ENCODE data around the gene FUT1. TPM values are rescaled to one million over a fixed set of nuclear protein-coding genes. Genes with fewer than 3 reads are reported as not detected.
A peak's percentile ranks its signal among the peaks of the same experiment; 100 is the strongest.

The FUT1 gene
- total RNA-seq, 1 donor from 2014 or later = 2.9 TPM

GRCh38 chr19:48711106-48711662 lies 41.3 kb downstream of the FUT1 start:
- Histone ChIP-seq H3K4me1 (peaks cover 5% of the 10 kb centered on the region), H2AFZ (replicated peaks) (no peak overlapping the region), H3F3A (ENCODE audit: low read depth) (peaks cover 28% of the 10 kb centered on the region), H3K79me2 (ENCODE audit: low read depth) (no peaks in the 10 kb centered on the region), H3K36me3 (no peaks in the 10 kb centered on the region), H3K27me3 (no peaks in the 10 kb centered on the region), H4K20me1 (ENCODE audit: low read depth) (no peaks in the 10 kb centered on the region), H3K4me3 (no peak overlapping the region), H3K9ac (no peak overlapping the region), H3K9me3 (ENCODE audit: low read depth) (no peaks in the 10 kb centered on the region), H3K4me2 (no peak overlapping the region), H3K27ac (no peak overlapping the region)
- Mint-ChIP-seq H3K4me1 (peaks cover 20% of the 10 kb centered on the region), H3K36me3 (peaks cover 4% of the 10 kb centered on the region), H3K4me3 (peak overlapping the region; percentile 64), H3K27me3 (ENCODE audit: insufficient read depth, low read depth) (peaks cover 3% of the 10 kb centered on the region), H3K9me3 (no peaks in the 10 kb centered on the region), H3K27ac (no peak overlapping the region)
- DNase-seq (ENCODE audit: low spot score) = no peak
- TF ChIP-seq EZH2 (IDR thresholded peaks at IDR 0.05) = no peak

- no peaks in the 10 kb centered on the region for H3K79me2 ChIP-seq (ENCODE audit: low read depth)
- Mint-ChIP-seq H3K27me3 (ENCODE audit: insufficient read depth, low read depth) (peaks cover 2% of the 10 kb centered on the region), H3K36me3 (peaks cover 12% of the 10 kb centered on the region), H3K9me3 (peaks cover 2% of the 10 kb centered on the region), H3K27ac (no peak overlapping the region), H3K4me3 (no peak overlapping the region), H3K4me1 (peaks cover 7% of the 10 kb centered on the region)
- no peak overlapping the region for H3K9ac ChIP-seq
- no peaks in the 10 kb centered on the region for H3K27me3 ChIP-seq
- peaks cover 5% of the 10 kb centered on the region for H3K4me1 ChIP-seq
- H3K4me3 ChIP-seq = no peak overlapping the region
- H4K20me1 ChIP-seq (ENCODE audit: low read depth) = no peaks in the 10 kb centered on the region
- no peak overlapping the region for H3K4me2 ChIP-seq
- H3K9me3 ChIP-seq (ENCODE audit: low read depth) = no peaks in the 10 kb centered on the region
- H3K27ac ChIP-seq = no peak overlapping the region
- peaks cover 12% of the 10 kb centered on the region for H3F3A ChIP-seq (ENCODE audit: low read depth)
- no peak overlapping the region for H2AFZ ChIP-seq (replicated peaks)
- H3K36me3 ChIP-seq = no peaks in the 10 kb centered on the region
- TF ChIP-seq CTCF (IDR thresholded peaks at IDR 0.05) (no peak), EZH2phosphoT487 (IDR thresholded peaks at IDR 0.05) (no peak), EZH2 (IDR thresholded peaks at IDR 0.05) (no peak)
- DNase-seq (ENCODE audit: low spot score) = no peak
Observed at GRCh38 chr19:48708471-48708870, 44.0 kb downstream of the FUT1 start.

- Mint-ChIP-seq H3K4me3 (no peak overlapping the region), H3K27ac (no peak overlapping the region), H3K9me3 (peaks cover 2% of the 10 kb centered on the region), H3K27me3 (ENCODE audit: insufficient read depth, low read depth) (no peaks in the 10 kb centered on the region), H3K36me3 (peaks cover 18% of the 10 kb centered on the region), H3K4me1 (no peaks in the 10 kb centered on the region)
- no peak overlapping the region for H3K4me3 ChIP-seq
- no peak overlapping the region for H3K9ac ChIP-seq
- H3K36me3 ChIP-seq = no peaks in the 10 kb centered on the region
- no peaks in the 10 kb centered on the region for H3F3A ChIP-seq (ENCODE audit: low read depth)
- no peak overlapping the region for H3K4me2 ChIP-seq
- TF ChIP-seq EZH2phosphoT487 (IDR thresholded peaks at IDR 0.05) (no peak), CTCF (IDR thresholded peaks at IDR 0.05) (no peak), EZH2 (IDR thresholded peaks at IDR 0.05) (no peak)
- H3K27me3 ChIP-seq = no peaks in the 10 kb centered on the region
- H4K20me1 ChIP-seq (ENCODE audit: low read depth) = no peaks in the 10 kb centered on the region
- H3K79me2 ChIP-seq (ENCODE audit: low read depth) = no peaks in the 10 kb centered on the region
- no peaks in the 10 kb centered on the region for H3K4me1 ChIP-seq
- H2AFZ ChIP-seq (replicated peaks) = no peak overlapping the region
- H3K27ac ChIP-seq = no peak overlapping the region
- no peaks in the 10 kb centered on the region for H3K9me3 ChIP-seq (ENCODE audit: low read depth)
- DNase-seq (ENCODE audit: low spot score) = no peak
Observed at GRCh38 chr19:48705431-48705830, 47.0 kb downstream of the FUT1 start.

- Histone ChIP-seq H3K27me3 (no peaks in the 10 kb centered on the region), H3K79me2 (ENCODE audit: low read depth) (no peaks in the 10 kb centered on the region), H2AFZ (replicated peaks) (no peak overlapping the region), H3K4me3 (no peak overlapping the region), H3K4me1 (no peaks in the 10 kb centered on the region), H3K9ac (no peak overlapping the region), H3K4me2 (no peak overlapping the region), H4K20me1 (ENCODE audit: low read depth) (no peaks in the 10 kb centered on the region), H3K27ac (no peak overlapping the region), H3K9me3 (ENCODE audit: low read depth) (no peaks in the 10 kb centered on the region), H3K36me3 (no peaks in the 10 kb centered on the region), H3F3A (ENCODE audit: low read depth) (no peaks in the 10 kb centered on the region)
- H3K27ac Mint-ChIP-seq = no peak overlapping the region
- peaks cover 2% of the 10 kb centered on the region for H3K9me3 Mint-ChIP-seq
- DNase-seq (ENCODE audit: low spot score) = no peak
- H3K27me3 Mint-ChIP-seq (ENCODE audit: insufficient read depth, low read depth) = peaks cover 3% of the 10 kb centered on the region
- H3K4me3 Mint-ChIP-seq = no peak overlapping the region
- H3K36me3 Mint-ChIP-seq = peaks cover 18% of the 10 kb centered on the region
- no peaks in the 10 kb centered on the region for H3K4me1 Mint-ChIP-seq
- TF ChIP-seq CTCF (IDR thresholded peaks at IDR 0.05) = no peak
- TF ChIP-seq EZH2 (IDR thresholded peaks at IDR 0.05) = no peak
- TF ChIP-seq EZH2phosphoT487 (IDR thresholded peaks at IDR 0.05) = no peak
Observed at GRCh38 chr19:48703316-48703715, 49.1 kb downstream of the FUT1 start.

Measured in neural progenitor cell (in vitro differentiated cells).